GM23338 (cell line): Measurements from ENCODE around the gene PLEKHG4B.

ENCODE experiments used
- CREB1 ChIP-seq: fragments of 250-450 bp; sonication (Bioruptor Pico); IDR thresholded peaks from 2 replicates; pipeline ENCODE4 v1.5.0; 2020; ENCODE audit warnings: low read depth, mild to moderate bottlenecking, moderate library complexity
- CTCF ChIP-seq, 2 experiments: fragments of 200-600 bp in 1 of 2; sonication (generic) in 1 of 2; conservative IDR thresholded peaks; 2 replicates each; pipeline versions ENCODE4 v1.5.1 to v1.6.1; 2016 to 2017; ENCODE audit warnings: antibody characterized with exemption in 2 of 2, low read depth in 2 of 2, mild to moderate bottlenecking in 2 of 2, moderate library complexity in 1 of 2

DNA sequence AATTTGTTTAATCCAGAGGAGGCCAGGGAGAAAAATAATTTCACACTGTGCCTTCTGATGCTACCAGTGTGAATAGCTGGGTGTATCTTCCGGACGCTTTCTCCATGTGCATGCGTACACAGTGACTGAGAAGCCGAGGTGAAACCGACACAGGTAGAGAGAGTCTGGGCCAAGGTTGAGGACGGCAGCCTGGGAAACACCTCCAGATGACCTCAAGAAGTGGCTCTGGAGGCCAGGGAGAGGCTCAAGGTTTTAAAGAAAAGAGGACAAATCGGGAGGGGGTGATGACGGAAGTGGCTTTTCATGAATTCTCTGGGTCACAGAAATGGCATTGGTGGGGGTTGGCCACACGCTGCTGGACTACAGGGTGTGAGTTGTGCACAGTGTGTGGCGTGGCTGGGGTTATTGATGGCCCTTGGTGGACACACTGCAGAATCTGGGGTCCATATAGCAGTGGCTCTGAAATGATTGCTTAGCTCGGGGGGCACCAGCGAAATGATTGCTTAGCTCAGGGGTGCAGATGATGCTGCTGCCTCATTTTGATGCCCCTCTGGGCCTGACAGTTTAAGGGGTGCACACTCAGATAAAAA, 65.3 kb downstream of the PLEKHG4B start:
- TF ChIP-seq CTCF (conservative IDR thresholded peaks at IDR 0.05; ENCODE audit: low read depth in 2 of 2) (no peak), CREB1 (CRISPR knock-in tag) (no peak)
